Liver (tissue), 9 donors: Measurements from ENCODE around the gene FBF1. TPM values are rescaled to one million over a fixed set of nuclear protein-coding genes. Genes with fewer than 3 reads are reported as not detected.

ENCODE experiments used
- DNase-seq: peaks from one replicate; pipeline ENCODE4 v3.0.0-alpha.2; 2017; ENCODE audit warnings: low spot score
- H3K27ac ChIP-seq, 2 donors: one replicate each; pipeline ENCODE4 v1.7.0; 2013; ENCODE audit warnings: inconsistent platforms in 2 of 2, low read length in 2 of 2, control low read depth in 1 of 2, low read depth in 1 of 2, mild to moderate bottlenecking in 1 of 2
- H3K27me3 ChIP-seq, 4 donors: one replicate each; pipeline versions ENCODE4 v1.6.1 to v1.7.0; 2013; ENCODE audit warnings: low read length in 3 of 4, inconsistent platforms in 1 of 4, mild to moderate bottlenecking in 1 of 4, moderate library complexity in 1 of 4; ENCODE audit not compliant: control insufficient read depth in 4 of 4, insufficient read depth in 4 of 4
- H3K36me3 ChIP-seq, 4 donors: one replicate each; pipeline versions ENCODE4 v1.6.1 to v1.7.0; 2013; ENCODE audit warnings: low read length in 3 of 4, mild to moderate bottlenecking in 3 of 4, low read depth in 1 of 4, moderate library complexity in 1 of 4; ENCODE audit not compliant: control insufficient read depth in 4 of 4, insufficient read depth in 3 of 4
- H3K4me1 ChIP-seq, 4 donors: one replicate each; pipeline versions ENCODE4 v1.6.1 to v1.7.0; 2013; ENCODE audit warnings: low read length in 3 of 4, mild to moderate bottlenecking in 3 of 4, moderate library complexity in 1 of 4; ENCODE audit not compliant: control insufficient read depth in 4 of 4, insufficient read depth in 4 of 4
- H3K4me3 ChIP-seq, 3 donors: one replicate each; pipeline versions ENCODE4 v1.6.1 to v1.7.0; 2013; ENCODE audit warnings: low read length in 3 of 3, control low read depth in 1 of 3, low read depth in 1 of 3, mild to moderate bottlenecking in 1 of 3
- H3K9ac ChIP-seq, 2 donors: one replicate each; pipeline ENCODE4 v1.7.0; 2013; ENCODE audit warnings: low read length in 2 of 2, mild to moderate bottlenecking in 2 of 2, moderate library complexity in 2 of 2, control low read depth in 1 of 2, low read depth in 1 of 2
- H3K9me3 ChIP-seq, 4 donors: one replicate each; pipeline versions ENCODE4 v1.6.1 to v1.7.0; 2013; ENCODE audit warnings: low read length in 3 of 4; ENCODE audit not compliant: control insufficient read depth in 4 of 4
- ATF3 ChIP-seq: IDR thresholded peaks from 2 replicates; pipeline ENCODE4 v1.6.1; 2016; ENCODE audit warnings: antibody characterized with exemption
- CTCF ChIP-seq: fragments of 150-350 bp; IDR thresholded peaks from 2 replicates; pipeline ENCODE4 v1.5.1; 2017; ENCODE audit warnings: improper control_type of control experiment, low read depth, low read length; ENCODE audit not compliant: missing input control
- EGR1 ChIP-seq, 2 donors: IDR thresholded peaks; 2 replicates each; pipeline ENCODE4 v1.6.1; 2016 to 2018; ENCODE audit warnings: antibody characterized with exemption in 2 of 2, low read depth in 2 of 2
- FOXA1 ChIP-seq: IDR thresholded peaks from 2 replicates; pipeline ENCODE4 v1.6.1; 2016; ENCODE audit warnings: antibody characterized with exemption
- FOXA2 ChIP-seq: IDR thresholded peaks from 2 replicates; pipeline ENCODE4 v1.6.1; 2016; ENCODE audit warnings: antibody characterized with exemption
- GABPA ChIP-seq, 2 donors: IDR thresholded peaks in 1 of 2; conservative IDR thresholded peaks in 1 of 2; 2 replicates each; pipeline ENCODE4 v1.6.1; 2016; ENCODE audit warnings: antibody characterized with exemption in 2 of 2, mild to moderate bottlenecking in 1 of 2, moderate library complexity in 1 of 2
- HNF4A ChIP-seq, 2 donors: conservative IDR thresholded peaks; 2 replicates each; pipeline ENCODE4 v1.6.1; 2016; ENCODE audit warnings: antibody characterized with exemption in 2 of 2, mild to moderate bottlenecking in 2 of 2
- HNF4G ChIP-seq: IDR thresholded peaks from 2 replicates; pipeline ENCODE4 v1.6.1; 2016; ENCODE audit warnings: antibody characterized with exemption
- JUND ChIP-seq, 2 donors: IDR thresholded peaks; 2 replicates each; pipeline ENCODE4 v1.6.1; 2016; ENCODE audit warnings: antibody characterized with exemption in 2 of 2
- MAX ChIP-seq: IDR thresholded peaks from 2 replicates; pipeline ENCODE4 v1.6.1; 2016; ENCODE audit warnings: antibody characterized with exemption
- NR2F2 ChIP-seq: IDR thresholded peaks from 2 replicates; pipeline ENCODE4 v1.6.1; 2016; ENCODE audit warnings: antibody characterized with exemption
- RAD21 ChIP-seq, 2 donors: IDR thresholded peaks; 2 replicates each; pipeline ENCODE4 v1.6.1; 2016; ENCODE audit warnings: antibody characterized with exemption in 2 of 2, mild to moderate bottlenecking in 2 of 2
- REST ChIP-seq: IDR thresholded peaks from 2 replicates; pipeline ENCODE4 v1.6.1; 2016; ENCODE audit warnings: antibody characterized with exemption, mild to moderate bottlenecking
- RXRA ChIP-seq, 2 donors: IDR thresholded peaks; 2 replicates each; pipeline ENCODE4 v1.6.1; 2017 to 2018; ENCODE audit warnings: antibody characterized with exemption in 2 of 2, mild to moderate bottlenecking in 1 of 2
- SP1 ChIP-seq: IDR thresholded peaks from 2 replicates; pipeline ENCODE4 v1.6.1; 2018; ENCODE audit warnings: antibody characterized with exemption, mild to moderate bottlenecking
- TAF1 ChIP-seq: conservative IDR thresholded peaks from 2 replicates; pipeline ENCODE4 v1.6.1; 2016; ENCODE audit warnings: antibody characterized with exemption, mild to moderate bottlenecking
- YY1 ChIP-seq: IDR thresholded peaks from 2 replicates; pipeline ENCODE4 v1.6.1; 2016; ENCODE audit warnings: antibody characterized with exemption, mild to moderate bottlenecking
- ZBTB33 ChIP-seq: IDR thresholded peaks from 2 replicates; pipeline ENCODE4 v1.6.1; 2016; ENCODE audit warnings: antibody characterized with exemption
- WGBS: extraction: QIAGEN DNeasy Blood & Tissue Kit; methylation state at CpG from one replicate; pipeline ENCODE4 v1.1.7; 2013; 5-methylcytosine and 5-hydroxymethylcytosine counted together
- polyA plus RNA-seq, 2 donors: library from polyadenylated mRNA; stranded (reverse) in 1 of 2; unstranded in 1 of 2; fragments of 200-250 nt in 1 of 2; fragments of >200 nt in 1 of 2; fragmentation: Nextera tagmentation in 1 of 2; extraction: Ambion mirVana in 1 of 2; gene quantifications; one replicate each; pipeline versions ENCODE4 v1.2.1 to v1.2.3, GENCODE V29; 2013 to 2015
- total RNA-seq, 2 donors: library from RNA; depleted of rRNA; stranded (reverse); fragments of >200 nt; gene quantifications; one replicate each; pipeline ENCODE4 v1.2.3, GENCODE V29; 2014
- donor health status: healthy.
- donor health status: healthy.
- donor health status: healthy.
- donor health status: healthy.
- donor health status: healthy.

Gene FBF1
- total and polyA plus RNA-seq, 4 donors: 0.39 to 5.6 (median 1.7) TPM

- no peak for DNase-seq
- Histone ChIP-seq H3K9me3 (no peaks in the 10 kb centered on the region), H3K4me1 (peaks cover 3 to 61% (median 34%) of the 10 kb centered on the region in 4 donors), H3K9ac (peak overlapping the region; percentile 30 to 97), H3K27me3 (no peaks in the 10 kb centered on the region), H3K4me3 (peak overlapping the region; percentile 61 to 93 (median 87)), H3K27ac (peak overlapping the region; percentile 97 to 98), H3K36me3 (peaks cover 4 to 8% (median 5%) of the 10 kb centered on the region in 4 donors)
- 25% methylated on average over 9 of the region's 9 CpGs for WGBS
- TF ChIP-seq YY1: peak; percentile 55
- TF ChIP-seq NR2F2: peak; percentile 41
- TF ChIP-seq JUND (IDR thresholded peaks at IDR 0.05): peak; percentile 57 to 70
- TF ChIP-seq REST: peak; percentile 46
- peak; percentile 75 for TF ChIP-seq MAX
- no peak for TF ChIP-seq FOXA2
- TF ChIP-seq HNF4G: peak; percentile 45
- TF ChIP-seq EGR1 (IDR thresholded peaks at IDR 0.05; ENCODE audit: low read depth in 2 of 2): peak in 1 of 2 donors; percentile 20
- TF ChIP-seq SP1: peak; percentile 73
- no peak for TF ChIP-seq CTCF
- TF ChIP-seq ZBTB33: peak; percentile 59
- peak; percentile 33 for TF ChIP-seq FOXA1
- peak; percentile 82 to 88 for TF ChIP-seq RXRA (IDR thresholded peaks at IDR 0.05)
- TF ChIP-seq ATF3: peak; percentile 40
- TF ChIP-seq RAD21 (IDR thresholded peaks at IDR 0.05): no peak
- no peak for TF ChIP-seq TAF1
- peak; percentile 80 to 87 for TF ChIP-seq HNF4A (conservative IDR thresholded peaks at IDR 0.05)
- TF ChIP-seq GABPA (IDR thresholded peaks at IDR 0.05 in 1 of 2, conservative IDR thresholded peaks at IDR 0.05 in 1 of 2): peak in 1 of 2 donors; percentile 19
Measured at GRCh38 chr17:75976175-75976848, 35.5 kb upstream of the FBF1 start.
